Stimulated activated effector memory CD8-positive, alpha-beta T cell treated with anti-CD3 and anti-CD28 coated beads, Interleukin-12 subunit alpha, Interleukin-12 subunit beta, amount 100 ng/mL, for 72 hours (primary cell): Measurements from ENCODE around the gene CHRND.
"Not testable (repeated sequence)": the region's sequence is repeated elsewhere in the genome, so short reads cannot be mapped to it uniquely, and the experiment has no call there.

Experiments
- ATAC-seq: fragments of 150-1000 bp; cut with Tn5 transposase; 2 replicates; pipeline ENCODE4 v1.10.0; 2021
- DNase-seq, 2 donors: peaks; one replicate each; pipeline ENCODE4 v3.0.0; 2021 to 2022; ENCODE audit warnings: low spot score in 2 of 2
- H3K27ac Mint-ChIP-seq: one replicate; pipeline ENCODE4 v1.8.0; 2022; ENCODE audit warnings: mild to moderate bottlenecking, mixed read lengths
- H3K36me3 Mint-ChIP-seq: one replicate; pipeline ENCODE4 v1.8.0; 2022; ENCODE audit warnings: mild to moderate bottlenecking, mixed read lengths
- H3K4me1 Mint-ChIP-seq: one replicate; pipeline ENCODE4 v1.8.0; 2022; ENCODE audit warnings: mixed read lengths
- H3K4me3 Mint-ChIP-seq: one replicate; pipeline ENCODE4 v1.8.0; 2022; ENCODE audit warnings: mild to moderate bottlenecking, mixed read lengths
- H3K9me3 Mint-ChIP-seq: one replicate; pipeline ENCODE4 v1.8.0; 2022; ENCODE audit warnings: mixed read lengths

CHRND gene

GRCh38 chr2:232526372-232526941 lies 497 bp downstream of the CHRND start:
- ATAC-seq = no peak
- Mint-ChIP-seq H3K27ac (no peak overlapping the region), H3K36me3 (peaks cover 2% of the 10 kb centered on the region), H3K4me1 (peaks cover 22% of the 10 kb centered on the region), H3K9me3 (no peaks in the 10 kb centered on the region), H3K4me3 (no peak overlapping the region)
- DNase-seq = no peak

- DNase-seq (no peak), ATAC-seq (no peak)
- Mint-ChIP-seq H3K27ac (peak overlapping the region; percentile 62), H3K36me3 (no peaks in the 10 kb centered on the region), H3K4me1 (peaks cover 18% of the 10 kb centered on the region), H3K4me3 (no peak overlapping the region), H3K9me3 (no peaks in the 10 kb centered on the region)
These were observed 2.0 kb downstream of the CHRND start for GRCh38 chr2:232527905-232528470.

- DNase-seq (no peak), ATAC-seq (peak; percentile 22)
- no peaks in the 10 kb centered on the region for H3K36me3 Mint-ChIP-seq
- no peak overlapping the region for H3K4me3 Mint-ChIP-seq
- peak overlapping the region; percentile 62 for H3K27ac Mint-ChIP-seq
- H3K9me3 Mint-ChIP-seq = no peaks in the 10 kb centered on the region
- peaks cover 14% of the 10 kb centered on the region for H3K4me1 Mint-ChIP-seq
These were observed 2.9 kb downstream of the CHRND start for GRCh38 chr2:232528746-232529460.

- no peaks in the 10 kb centered on the region for H3K36me3 Mint-ChIP-seq
- no peak overlapping the region for H3K4me3 Mint-ChIP-seq
- ATAC-seq (no peak), DNase-seq (no peak)
- peaks cover 14% of the 10 kb centered on the region for H3K4me1 Mint-ChIP-seq
- no peaks in the 10 kb centered on the region for H3K9me3 Mint-ChIP-seq
- H3K27ac Mint-ChIP-seq = no peak overlapping the region
These were observed 4.0 kb downstream of the CHRND start for GRCh38 chr2:232529806-232530547.

- Mint-ChIP-seq H3K36me3 (no peaks in the 10 kb centered on the region), H3K4me3 (no peak overlapping the region), H3K27ac (no peak overlapping the region), H3K9me3 (no peaks in the 10 kb centered on the region), H3K4me1 (peaks cover 14% of the 10 kb centered on the region)
- ATAC-seq (no peak), DNase-seq (no peak)
These were observed 4.8 kb downstream of the CHRND start for GRCh38 chr2:232530626-232531260.

GRCh38 chr2:232532419-232532818 lies 6.5 kb downstream of the CHRND start:
- no peaks in the 10 kb centered on the region for H3K36me3 Mint-ChIP-seq
- H3K4me1 Mint-ChIP-seq = peaks cover 14% of the 10 kb centered on the region
- no peaks in the 10 kb centered on the region for H3K9me3 Mint-ChIP-seq
- ATAC-seq (no peak), DNase-seq (no peak)
- no peak overlapping the region for H3K27ac Mint-ChIP-seq
- H3K4me3 Mint-ChIP-seq = no peak overlapping the region

GRCh38 chr2:232532821-232533220 lies 6.9 kb downstream of the CHRND start:
- H3K36me3 Mint-ChIP-seq, H3K4me3 Mint-ChIP-seq, H3K9me3 Mint-ChIP-seq, ATAC-seq, DNase-seq, H3K27ac Mint-ChIP-seq: not testable (repeated sequence)
- H3K4me1 Mint-ChIP-seq = peaks cover 14% of the 10 kb centered on the region

- peaks cover 8% of the 10 kb centered on the region for H3K4me1 Mint-ChIP-seq
- ATAC-seq (no peak), DNase-seq (no peak)
- H3K36me3 Mint-ChIP-seq = no peaks in the 10 kb centered on the region
- no peak overlapping the region for H3K27ac Mint-ChIP-seq
- H3K4me3 Mint-ChIP-seq = no peak overlapping the region
- H3K9me3 Mint-ChIP-seq = no peaks in the 10 kb centered on the region
These were observed 8.2 kb downstream of the CHRND start for GRCh38 chr2:232533944-232534710.

- no peak overlapping the region for H3K27ac Mint-ChIP-seq
- H3K4me1 Mint-ChIP-seq = peaks cover 6% of the 10 kb centered on the region
- no peak for ATAC-seq
- DNase-seq = no peak
- H3K9me3 Mint-ChIP-seq = no peaks in the 10 kb centered on the region
- no peaks in the 10 kb centered on the region for H3K36me3 Mint-ChIP-seq
- H3K4me3 Mint-ChIP-seq = no peak overlapping the region
These were observed 9.1 kb downstream of the CHRND start for GRCh38 chr2:232534940-232535651.

- no peak overlapping the region for H3K4me3 Mint-ChIP-seq
- ATAC-seq (no peak), DNase-seq (no peak)
- H3K9me3 Mint-ChIP-seq = no peaks in the 10 kb centered on the region
- H3K36me3 Mint-ChIP-seq = no peaks in the 10 kb centered on the region
- no peak overlapping the region for H3K27ac Mint-ChIP-seq
- peaks cover 6% of the 10 kb centered on the region for H3K4me1 Mint-ChIP-seq
These were observed 10.0 kb downstream of the CHRND start for GRCh38 chr2:232535761-232536530.

- no peak for ATAC-seq
- H3K4me3 Mint-ChIP-seq = no peak overlapping the region
These were observed 11.1 kb downstream of the CHRND start for GRCh38 chr2:232537079-232537478.

GRCh38 chr2:232537499-232537898 lies 11.5 kb downstream of the CHRND start:
- H3K9me3 Mint-ChIP-seq = no peaks in the 10 kb centered on the region
- ATAC-seq = no peak
- DNase-seq = no peak
- H3K4me3 Mint-ChIP-seq = no peak overlapping the region
- H3K36me3 Mint-ChIP-seq = no peaks in the 10 kb centered on the region
- H3K27ac Mint-ChIP-seq = no peak overlapping the region
- H3K4me1 Mint-ChIP-seq = peaks cover 10% of the 10 kb centered on the region

More at GRCh38 chr2:232537079-232537478, 11.1 kb downstream of the CHRND start:
- peaks cover 6% of the 10 kb centered on the region for H3K4me1 Mint-ChIP-seq
- no peaks in the 10 kb centered on the region for H3K9me3 Mint-ChIP-seq
- H3K27ac Mint-ChIP-seq = no peak overlapping the region
- no peaks in the 10 kb centered on the region for H3K36me3 Mint-ChIP-seq
- DNase-seq = no peak

GRCh38 chr2:232538671-232539070 lies 12.7 kb downstream of the CHRND start:
- ATAC-seq (no peak), DNase-seq (no peak)
- Mint-ChIP-seq H3K4me1 (peaks cover 22% of the 10 kb centered on the region), H3K36me3 (no peaks in the 10 kb centered on the region), H3K4me3 (no peak overlapping the region), H3K27ac (no peak overlapping the region), H3K9me3 (no peaks in the 10 kb centered on the region)
